AG10803 (cell line): ENCODE data around the gene ANXA2.

Experiments
- DNase-seq: peaks from one replicate; pipeline ENCODE4 v3.0.0; 2010; ENCODE audit warnings: low read depth
- H3K4me3 ChIP-seq: 2 replicates; pipeline ENCODE4 v1.5.1; 2011; ENCODE audit warnings: mild to moderate bottlenecking, low read length, control low read depth
- CTCF ChIP-seq: conservative IDR thresholded peaks from 2 replicates; pipeline ENCODE4 v1.5.1; 2011; ENCODE audit warnings: mild to moderate bottlenecking, low read length, control low read depth, inconsistent platforms

The ANXA2 gene

DNA sequence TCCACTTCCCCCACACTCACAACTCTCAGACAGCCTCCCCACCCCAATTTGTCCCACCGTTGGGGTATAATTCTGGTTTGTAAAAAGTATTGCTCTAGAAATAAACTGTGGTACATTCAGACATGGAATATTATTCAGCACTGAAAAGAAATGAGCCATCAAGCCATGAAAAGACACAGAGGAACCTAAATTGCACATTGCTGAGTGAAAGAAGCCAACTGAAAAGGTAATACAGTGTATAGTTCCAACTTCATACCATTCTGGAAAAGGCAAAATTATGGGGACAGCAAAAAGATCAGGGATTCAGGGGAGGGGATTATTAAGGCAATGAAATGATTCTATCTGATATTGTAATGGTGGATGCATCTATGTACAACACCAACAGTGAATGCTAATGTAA is 10.5 kb downstream of the ANXA2 start:
- TF ChIP-seq CTCF, result no peak
- DNase-seq, result no peak
- H3K4me3 ChIP-seq, result no peak overlapping the region

GRCh38 chr15:60386615-60387014 is 11.2 kb downstream of the ANXA2 start:
- no peak for DNase-seq
- TF ChIP-seq CTCF, result no peak
- no peak overlapping the region for H3K4me3 ChIP-seq

DNA sequence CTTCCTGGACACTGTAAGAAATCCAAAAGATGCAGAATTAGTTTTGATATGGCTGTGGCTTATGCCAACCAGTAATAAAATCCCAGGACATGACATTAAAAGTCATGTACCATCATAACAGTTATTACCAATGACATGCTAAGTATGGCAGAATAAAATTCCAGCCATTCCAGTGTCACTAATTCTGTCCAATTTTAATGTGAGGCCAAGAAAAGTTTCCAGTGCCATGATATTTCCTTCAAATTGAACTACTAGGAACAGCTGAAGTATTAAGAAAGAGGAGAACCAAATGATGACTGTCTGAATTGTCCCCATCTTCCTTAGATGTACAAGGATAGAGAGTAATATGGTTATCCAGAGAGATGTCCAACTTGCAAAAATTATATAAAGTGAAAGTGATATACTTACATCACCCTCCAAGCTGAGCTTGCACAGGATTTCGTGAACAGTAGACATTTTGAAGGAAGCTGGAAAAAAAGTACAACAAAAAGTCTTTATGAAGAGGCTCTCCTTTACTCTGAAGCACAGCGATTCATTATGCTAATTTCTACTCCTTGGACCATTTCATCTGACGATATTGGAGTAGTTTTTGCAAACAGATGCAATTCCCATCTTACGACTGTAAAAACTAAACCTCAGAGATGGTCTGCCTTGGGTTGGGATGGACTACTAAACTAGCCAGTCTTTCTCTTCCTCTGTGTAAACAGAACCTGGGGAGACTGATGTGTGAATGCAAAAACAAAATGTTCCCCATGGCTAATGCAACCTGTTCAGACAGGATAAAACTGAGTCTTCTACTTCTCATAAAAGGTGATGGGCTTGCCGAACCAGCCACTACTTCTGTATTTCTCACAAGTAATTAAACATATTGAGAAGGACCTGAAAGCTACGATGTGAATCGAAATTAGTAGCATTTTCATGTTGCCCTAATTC is 11.9 kb downstream of the ANXA2 start:
- peak overlapping the region; percentile 1; the same call in 1 of the 2 replicates for H3K4me3 ChIP-seq
- no peak for TF ChIP-seq CTCF
- peak; percentile 32 for DNase-seq

DNA sequence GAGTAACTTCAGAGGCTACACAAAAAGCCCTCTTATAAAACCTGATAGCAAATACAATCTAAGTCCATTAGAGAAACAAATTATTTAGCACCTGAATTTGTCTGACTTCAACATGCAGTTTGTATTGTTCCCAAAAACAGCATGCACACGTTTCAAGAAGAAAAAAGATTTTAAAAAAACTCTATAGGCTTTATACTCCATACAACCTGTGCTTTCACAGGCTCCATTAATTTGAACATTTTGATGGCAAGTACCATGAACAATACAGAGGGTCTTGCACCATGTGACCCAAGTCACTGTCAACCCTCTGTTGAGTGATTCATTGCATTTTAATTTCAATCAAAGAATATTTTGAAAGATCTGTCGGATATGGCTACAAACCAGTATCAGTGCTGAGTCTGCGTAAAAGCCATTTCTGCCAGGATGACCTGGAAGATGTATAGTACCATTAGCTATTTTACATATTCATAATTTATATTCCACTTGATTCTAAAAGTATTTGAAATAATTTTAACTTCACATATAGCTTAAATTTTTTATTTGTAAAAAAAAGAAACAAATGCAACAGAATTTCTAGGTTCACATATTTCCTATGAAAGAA is 13.2 kb downstream of the ANXA2 start:
- DNase-seq, result no peak
- no peak for TF ChIP-seq CTCF
- no peak overlapping the region for H3K4me3 ChIP-seq

GRCh38 chr15:60384053-60384452 is 13.7 kb downstream of the ANXA2 start:
- DNase-seq, result peak; percentile 59
- H3K4me3 ChIP-seq, result no peak overlapping the region
- no peak for TF ChIP-seq CTCF

- no peak overlapping the region for H3K4me3 ChIP-seq
- no peak for TF ChIP-seq CTCF
- DNase-seq, result no peak
These were observed 14.8 kb downstream of the ANXA2 start for GRCh38 chr15:60382773-60383674.
